Activated CD8-positive, alpha-beta memory T cell treated with anti-CD3 and anti-CD28 coated beads for 1 hour (primary cell): ENCODE results near the gene INSRR.
A peak's percentile ranks its signal among the peaks of the same experiment; 100 is the strongest.

Experiments
- DNase-seq, 2 donors: peaks; one replicate each; pipeline ENCODE4 v3.0.0-alpha.2; 2020; ENCODE audit warnings: low read depth in 1 of 2; ENCODE audit errors: extremely low read depth in 1 of 2

Gene INSRR

DNA sequence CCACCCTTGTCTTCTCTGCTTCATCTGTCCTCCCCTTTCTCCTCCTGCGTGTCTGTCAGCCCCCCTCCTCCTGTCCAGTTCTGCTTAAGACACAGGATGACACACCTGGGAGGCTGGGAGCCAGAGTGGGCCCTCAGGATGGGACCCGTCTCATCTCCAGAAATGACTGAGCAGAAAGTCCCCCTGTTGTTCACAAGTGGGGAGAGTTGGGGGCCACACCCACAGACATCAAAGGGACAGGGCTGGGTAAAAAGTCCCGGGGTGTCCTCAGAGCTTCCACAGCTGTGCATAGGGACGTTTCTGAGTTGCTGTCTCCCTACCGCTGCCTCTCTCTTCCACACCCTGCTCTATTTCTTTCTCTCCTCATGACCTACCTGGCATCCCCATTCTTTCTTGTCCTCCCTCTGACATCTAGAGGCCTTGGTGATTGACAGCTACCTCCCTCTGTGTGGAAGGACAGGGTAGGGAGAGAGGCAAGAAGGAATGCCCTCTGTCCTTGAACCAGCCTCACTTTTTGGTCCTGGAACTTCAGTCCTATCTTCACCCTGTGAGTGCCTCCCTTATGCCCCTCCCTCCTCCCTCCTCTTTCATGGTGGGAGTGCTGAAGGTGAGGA, 22.8 kb downstream of the INSRR start:
- no peak for DNase-seq

DNA sequence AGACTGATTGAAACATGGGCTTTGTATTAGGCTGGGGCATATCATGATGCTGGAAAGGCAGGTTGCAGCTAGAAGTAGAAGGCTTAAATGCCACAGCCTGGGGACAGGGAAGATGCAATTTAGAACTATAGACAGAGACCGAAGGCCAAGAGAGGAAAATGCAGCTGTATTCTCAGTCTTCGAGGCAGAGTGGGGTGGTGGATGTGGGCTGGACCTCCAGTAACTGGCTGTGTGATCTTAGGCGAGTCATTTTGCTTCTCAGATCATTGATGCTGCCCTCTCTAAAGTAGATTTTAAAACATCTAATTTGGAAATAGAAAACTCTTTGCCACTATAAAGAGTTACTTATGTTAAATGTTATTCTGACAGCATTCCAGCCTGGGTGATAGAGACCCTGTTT, 24.6 kb downstream of the INSRR start:
- no peak for DNase-seq

DNA sequence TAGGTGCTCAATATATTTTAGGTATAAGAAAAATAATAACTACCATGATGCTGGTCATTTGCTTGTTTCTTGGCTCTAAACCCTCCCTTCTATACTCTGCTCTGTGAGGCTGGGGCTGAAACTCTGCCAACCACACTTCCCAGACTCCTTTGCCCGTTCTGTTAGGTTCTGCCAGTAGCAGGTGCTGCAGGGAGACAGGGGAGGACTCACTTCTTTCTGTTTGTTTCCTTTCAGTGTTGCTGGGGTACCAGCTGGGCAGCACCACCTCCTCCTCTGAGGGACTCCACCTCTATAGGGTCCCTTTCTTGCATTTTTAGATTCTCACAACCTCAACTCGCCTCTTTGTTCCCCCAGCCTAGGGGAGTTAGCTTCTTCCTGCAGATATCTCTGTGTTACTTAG, 25.3 kb downstream of the INSRR start:
- DNase-seq = no peak

DNA sequence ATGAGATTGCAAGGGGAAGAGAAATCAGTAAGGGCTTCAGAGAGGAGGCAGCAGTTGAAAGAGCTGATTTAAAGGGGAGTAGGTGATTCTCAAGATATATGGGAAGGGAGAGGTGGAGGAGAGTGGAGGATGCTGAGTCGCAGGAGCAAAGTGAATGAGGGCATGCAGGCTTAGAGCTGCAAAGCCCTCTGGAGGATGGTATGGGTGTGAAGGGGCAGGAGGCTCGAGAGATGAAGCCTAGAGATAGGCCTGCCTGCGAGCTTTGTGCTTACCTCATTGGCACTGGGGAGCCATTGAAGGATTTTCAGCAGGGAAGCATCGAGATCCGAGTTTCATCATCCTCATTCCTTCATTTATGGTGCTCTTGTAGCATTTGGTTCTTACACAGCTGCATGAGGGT, 26.5 kb downstream of the INSRR start:
- DNase-seq = no peak

- no peak for DNase-seq
Observed at GRCh38 chr1:156828400-156829124, 30.4 kb downstream of the INSRR start.

GRCh38 chr1:156826630-156827029, 32.3 kb downstream of the INSRR start:
- no peak for DNase-seq

DNA sequence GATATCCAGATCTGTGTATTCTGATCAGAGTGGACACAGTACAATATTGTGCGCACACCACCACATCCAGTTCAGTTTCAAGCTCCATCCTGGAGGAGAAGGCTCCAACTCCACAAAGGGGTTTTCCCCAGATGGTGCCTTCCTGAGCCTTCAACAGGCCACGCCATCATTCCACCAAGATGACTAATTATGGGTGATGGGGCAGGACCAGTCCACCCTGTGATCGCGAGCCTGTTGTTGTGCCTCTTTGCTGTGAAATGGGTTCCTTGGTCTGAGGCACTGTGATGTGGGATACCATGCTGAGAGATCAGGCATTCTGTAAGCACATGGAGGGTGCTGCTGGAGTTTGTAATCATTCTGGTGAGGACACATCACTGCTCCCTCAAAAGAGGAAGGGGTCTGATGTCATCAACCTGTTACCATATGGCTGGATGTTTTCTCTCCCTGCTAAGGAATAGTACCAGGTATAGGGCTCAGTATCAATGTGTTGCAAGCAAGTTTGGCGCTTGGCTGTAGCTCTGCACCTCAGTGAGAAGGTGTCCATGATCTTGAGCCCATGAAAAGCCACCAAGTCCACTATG, 35.6 kb downstream of the INSRR start:
- DNase-seq = no peak

DNA sequence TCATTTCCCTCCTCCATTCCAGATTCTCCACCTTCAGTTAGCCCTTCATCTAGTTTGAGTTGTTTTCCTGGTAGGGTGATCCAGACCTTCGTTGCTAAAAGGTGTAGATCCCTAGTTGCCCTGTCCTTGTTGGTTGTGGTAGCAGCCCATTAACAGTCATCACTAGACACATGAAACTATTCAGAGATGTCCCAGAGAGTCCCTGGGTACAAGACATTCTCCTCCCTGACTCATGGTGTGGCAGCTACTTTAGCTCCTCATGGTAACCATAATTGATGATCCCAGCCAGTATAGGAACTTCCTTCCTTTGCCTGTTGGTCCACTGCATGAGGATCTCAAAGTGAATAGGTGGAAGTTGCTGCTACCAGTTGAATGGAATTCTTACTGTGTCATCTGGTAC, 36.2 kb downstream of the INSRR start:
- DNase-seq = no peak

DNA sequence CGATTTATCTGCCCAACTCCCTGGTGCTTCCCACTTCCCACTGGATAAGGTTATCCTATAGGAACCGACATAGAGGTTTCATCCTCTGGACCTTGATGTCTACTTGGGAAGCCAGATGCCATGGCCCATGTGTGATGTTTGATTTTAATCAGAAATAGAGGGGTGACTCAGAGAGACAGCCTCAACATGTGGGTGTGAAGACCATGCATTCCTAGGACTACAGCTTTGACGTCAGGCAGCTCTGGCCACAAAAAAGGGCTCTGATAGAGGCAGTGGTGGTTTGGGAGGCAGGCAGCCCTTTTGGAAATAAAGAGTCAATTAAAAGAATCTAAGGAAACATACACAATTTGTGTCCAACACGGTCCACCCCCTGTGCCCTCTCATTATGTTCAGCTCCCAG, 37.1 kb downstream of the INSRR start:
- no peak for DNase-seq

- DNase-seq = peak; percentile 88 to 95
Observed at GRCh38 chr1:156816561-156817328, 42.2 kb downstream of the INSRR start, which contains the start of gene SH2D2A. SH2D2A (minus strand) TSS chr1:156816848; CDS start chr1:156816708, 140 bp downstream.

- no peak for DNase-seq
Observed at GRCh38 chr1:156815961-156816422, 42.9 kb downstream of the INSRR start.

- no peak for DNase-seq
Observed at GRCh38 chr1:156815307-156815826, 43.5 kb downstream of the INSRR start.

GRCh38 chr1:156814571-156815260, 44.2 kb downstream of the INSRR start:
- no peak for DNase-seq

- DNase-seq = peak; percentile 49 to 60
Observed at GRCh38 chr1:156813750-156814570, 45.0 kb downstream of the INSRR start.

DNA sequence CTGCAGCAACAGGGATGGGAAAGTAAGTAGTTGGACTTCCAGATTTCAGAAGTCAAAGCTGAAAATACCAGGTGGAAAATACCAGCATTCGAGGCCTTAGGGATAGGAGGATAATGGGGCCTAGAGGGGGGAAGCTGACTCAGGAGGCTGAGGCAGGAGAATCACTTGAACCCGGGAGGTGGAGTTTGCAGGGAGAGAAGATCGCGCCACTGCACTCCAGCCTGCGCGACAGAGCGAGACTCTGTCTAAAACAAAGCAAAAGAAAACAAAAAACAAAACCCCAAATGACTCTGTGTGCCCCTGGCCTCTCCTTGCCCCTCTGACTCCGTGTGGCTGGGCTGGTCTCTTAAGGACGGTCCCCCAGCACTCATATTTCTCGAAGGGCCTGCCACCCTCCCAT, 45.6 kb downstream of the INSRR start:
- DNase-seq = no peak

DNA sequence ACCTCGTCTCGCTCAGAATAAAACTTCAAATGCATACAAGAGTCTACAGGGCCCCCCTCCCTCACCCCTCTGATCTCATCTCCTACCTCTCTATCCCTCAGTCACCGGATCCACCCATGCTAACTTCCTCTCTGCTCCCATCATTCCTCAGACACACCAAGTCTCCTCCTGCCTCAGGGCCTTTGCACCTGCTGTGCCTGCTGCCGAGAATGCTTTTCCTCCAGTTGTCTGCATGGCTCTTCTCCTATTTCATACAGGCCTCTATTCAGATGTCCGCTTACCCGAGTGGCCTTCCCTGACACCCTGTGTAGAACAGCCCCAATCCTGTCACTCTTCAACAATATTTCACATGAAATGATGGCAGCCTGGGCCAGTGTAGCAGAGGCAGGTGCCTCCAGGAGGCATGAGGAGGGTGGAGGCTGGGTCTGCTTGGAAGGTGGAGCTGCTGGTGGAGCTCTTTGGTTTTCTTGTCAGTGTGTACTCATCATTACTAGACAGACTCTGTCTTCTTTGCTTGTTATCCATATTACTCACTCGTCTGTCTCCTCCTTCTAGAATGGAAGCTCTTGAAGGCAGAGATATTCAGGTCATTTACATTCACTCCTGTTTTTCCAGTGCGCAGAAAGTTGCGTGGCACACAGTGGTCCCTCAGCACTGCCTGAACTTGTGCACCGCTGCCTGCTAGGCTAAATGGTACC, 46.5 kb downstream of the INSRR start:
- no peak for DNase-seq

- DNase-seq = no peak
Observed at GRCh38 chr1:156811168-156811567, 47.7 kb downstream of the INSRR start.

DNA sequence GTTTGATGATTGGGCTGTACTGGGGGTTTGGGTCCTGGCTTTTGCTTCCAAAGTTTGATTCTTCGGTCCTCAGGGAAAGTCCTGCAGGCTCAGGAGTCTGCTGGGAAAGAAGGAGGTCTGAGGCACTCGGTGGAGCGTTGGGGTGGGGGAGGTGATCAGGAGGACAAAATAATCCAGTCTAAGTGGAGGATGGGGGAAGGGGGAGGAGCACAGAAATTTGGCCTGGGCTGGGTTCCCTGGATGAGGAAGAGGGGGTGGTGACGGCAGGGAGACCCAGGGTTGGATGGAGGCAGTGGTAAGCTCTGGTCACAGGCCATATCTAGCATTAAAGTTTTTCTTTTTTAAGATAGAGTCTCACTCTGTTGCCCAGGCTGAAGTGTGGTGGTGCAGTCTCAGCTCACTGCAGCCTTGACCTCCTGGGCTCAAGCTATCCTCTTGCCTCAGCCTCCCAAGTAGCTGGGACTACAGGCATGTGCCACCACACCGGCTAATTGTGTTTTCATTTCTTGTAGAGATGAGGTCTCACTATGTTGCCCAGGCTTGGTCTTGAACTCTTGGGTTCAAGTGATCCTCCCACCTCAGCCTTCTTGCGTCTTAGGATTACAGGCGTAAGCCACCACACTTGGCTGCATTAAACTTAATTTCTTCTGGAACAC, 49.1 kb downstream of the INSRR start:
- no peak for DNase-seq

GRCh38 chr1:156809281-156809680, 49.6 kb downstream of the INSRR start:
- no peak for DNase-seq
